BE2C (cell line): ENCODE results near the gene TMEM39B. TPM values are rescaled to one million over a fixed set of nuclear protein-coding genes. Genes with fewer than 3 reads are reported as not detected.

Experiments
- DNase-seq: peaks from one replicate; pipeline ENCODE4 v3.0.0-alpha.2; 2020
- H3K27me3 ChIP-seq: fragments of 250-450 bp; sonication (Bioruptor Pico); 2 replicates; pipeline ENCODE4 v1.5.1; 2020; ENCODE audit warnings: mild to moderate bottlenecking
- H3K36me3 ChIP-seq: fragments of 250-450 bp; sonication (Bioruptor Pico); 2 replicates; pipeline ENCODE4 v1.5.1; 2020; ENCODE audit warnings: mild to moderate bottlenecking
- H3K4me1 ChIP-seq: fragments of 250-450 bp; sonication (Bioruptor Pico); 2 replicates; pipeline ENCODE4 v1.5.1; 2020
- H3K4me3 ChIP-seq: 2 replicates; pipeline ENCODE4 v1.5.1; 2011; ENCODE audit warnings: low read depth, low read length
- H3K9me3 ChIP-seq: fragments of 250-450 bp; sonication (Bioruptor Pico); 2 replicates; pipeline ENCODE4 v1.5.1; 2020
- polyA plus RNA-seq: library from polyadenylated mRNA; unstranded; fragments of >200 nt; gene quantifications from one replicate; pipeline ENCODE4 v1.2.1, GENCODE V29; 2012; ENCODE audit warnings: low read depth, missing spikeins; ENCODE audit not compliant: insufficient read length, insufficient read depth
- TF ChIP-seq, protein P1 (sequence below): IDR thresholded peaks from 2 replicates; pipeline ENCODE4 v1.5.1; 2012; ENCODE audit warnings: mild to moderate bottlenecking, low read depth, low read length

TMEM39B gene
- polyA plus RNA-seq = 24.7 TPM

DNA sequence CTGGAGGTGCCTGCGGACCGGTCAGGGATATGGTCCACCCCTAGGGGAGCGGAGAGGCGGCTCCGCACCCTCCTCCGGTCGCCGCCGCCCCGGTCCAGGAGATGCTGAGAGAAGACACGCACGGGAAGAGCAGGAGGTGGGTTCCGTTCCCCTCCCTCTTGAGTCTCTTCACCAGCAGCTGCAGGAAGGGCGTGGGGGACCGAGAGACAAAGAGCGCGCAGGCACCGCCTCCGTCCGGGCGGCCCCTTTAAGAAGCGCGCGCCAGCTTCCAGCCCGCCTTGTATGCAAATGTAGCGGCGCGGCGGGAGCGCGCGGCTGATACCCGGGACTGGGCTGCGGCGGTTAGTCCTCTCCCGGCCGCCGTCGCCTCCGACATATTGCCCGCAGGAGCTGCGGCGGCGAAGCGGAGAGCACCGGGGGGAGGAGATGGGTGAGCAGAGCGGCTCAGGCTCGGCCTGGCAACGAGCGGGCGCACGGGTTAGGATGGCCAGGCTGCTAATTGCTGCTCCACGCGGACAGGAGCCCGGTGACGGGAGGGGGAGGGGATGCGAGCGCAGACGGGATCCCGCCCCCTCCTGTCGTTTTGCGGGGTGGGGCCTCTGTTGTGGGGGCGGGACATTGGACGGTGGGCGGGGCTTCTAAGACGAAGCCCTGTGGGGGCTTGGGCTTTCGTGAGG, at the start of gene TMEM39B:
TMEM39B (plus strand) TSS at position 318 of the 677 bp plus-strand sequence; CDS start at position 427, 109 bp downstream.
- TF ChIP-seq, protein P1, sequence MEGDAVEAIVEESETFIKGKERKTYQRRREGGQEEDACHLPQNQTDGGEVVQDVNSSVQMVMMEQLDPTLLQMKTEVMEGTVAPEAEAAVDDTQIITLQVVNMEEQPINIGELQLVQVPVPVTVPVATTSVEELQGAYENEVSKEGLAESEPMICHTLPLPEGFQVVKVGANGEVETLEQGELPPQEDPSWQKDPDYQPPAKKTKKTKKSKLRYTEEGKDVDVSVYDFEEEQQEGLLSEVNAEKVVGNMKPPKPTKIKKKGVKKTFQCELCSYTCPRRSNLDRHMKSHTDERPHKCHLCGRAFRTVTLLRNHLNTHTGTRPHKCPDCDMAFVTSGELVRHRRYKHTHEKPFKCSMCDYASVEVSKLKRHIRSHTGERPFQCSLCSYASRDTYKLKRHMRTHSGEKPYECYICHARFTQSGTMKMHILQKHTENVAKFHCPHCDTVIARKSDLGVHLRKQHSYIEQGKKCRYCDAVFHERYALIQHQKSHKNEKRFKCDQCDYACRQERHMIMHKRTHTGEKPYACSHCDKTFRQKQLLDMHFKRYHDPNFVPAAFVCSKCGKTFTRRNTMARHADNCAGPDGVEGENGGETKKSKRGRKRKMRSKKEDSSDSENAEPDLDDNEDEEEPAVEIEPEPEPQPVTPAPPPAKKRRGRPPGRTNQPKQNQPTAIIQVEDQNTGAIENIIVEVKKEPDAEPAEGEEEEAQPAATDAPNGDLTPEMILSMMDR = no peak
- Histone ChIP-seq H3K4me1 (no peaks in the 10 kb centered on the region), H3K9me3 (no peaks in the 10 kb centered on the region), H3K36me3 (peaks cover 7% of the 10 kb centered on the region), H3K27me3 (no peaks in the 10 kb centered on the region), H3K4me3 (peak within 1 kb of the TSS; percentile 66)
- DNase-seq = peak; percentile 93

DNA sequence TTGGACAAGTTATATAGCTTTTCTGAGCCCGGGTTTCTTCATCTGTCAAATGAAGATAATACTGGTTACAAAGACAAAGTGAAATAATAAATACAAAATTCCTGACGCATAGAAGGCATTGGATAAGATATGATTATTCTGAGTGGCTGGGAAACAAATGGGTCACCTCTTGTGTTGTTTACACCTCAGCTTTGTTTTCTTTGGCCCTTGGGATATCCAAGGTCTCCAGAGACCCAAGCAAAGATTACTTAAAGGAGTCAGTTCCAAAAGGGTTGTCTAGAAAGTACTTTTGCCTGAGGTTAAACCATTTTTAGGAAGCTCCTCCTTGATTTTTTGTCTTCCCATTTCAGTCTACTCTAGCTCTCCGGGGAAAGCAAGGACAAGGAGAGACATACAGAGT, 49.4 kb upstream of the TMEM39B start:
- Histone ChIP-seq H3K27me3 (no peaks in the 10 kb centered on the region), H3K36me3 (peaks cover 7% of the 10 kb centered on the region; the same call in 1 of the 2 replicates)
- TF ChIP-seq, protein P1 = no peak

DNA sequence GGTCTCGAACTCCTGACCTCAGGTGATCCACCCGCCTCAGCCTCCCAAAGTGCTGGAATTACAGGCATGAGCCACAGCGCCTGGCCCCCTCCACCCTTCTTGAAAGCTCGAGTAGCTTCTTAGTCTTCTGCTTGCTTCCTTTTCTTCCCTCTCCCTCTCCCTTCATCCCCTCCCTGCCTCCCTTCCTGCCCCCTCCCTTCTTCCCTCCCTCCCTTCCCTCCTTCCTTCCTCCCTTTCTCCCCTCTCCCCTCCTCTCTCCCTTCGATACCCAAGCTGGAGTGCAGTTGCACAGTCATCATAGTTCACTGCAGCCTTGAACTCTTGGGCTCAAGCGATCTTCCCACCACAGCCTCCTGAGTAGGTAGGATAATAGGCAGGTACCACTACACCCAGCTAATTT, 47.2 kb upstream of the TMEM39B start:
- no peaks in the 10 kb centered on the region for H3K27me3 ChIP-seq
- H3K4me1 ChIP-seq = no peaks in the 10 kb centered on the region
- peaks cover 12% of the 10 kb centered on the region; the same call in 1 of the 2 replicates for H3K36me3 ChIP-seq
- DNase-seq = no peak
- H3K9me3 ChIP-seq = no peaks in the 10 kb centered on the region
- TF ChIP-seq, protein P1 = no peak
- no peak overlapping the region for H3K4me3 ChIP-seq

More for the DNA sequence above, 49.4 kb upstream of the TMEM39B start:
- no peak for DNase-seq
- H3K9me3 ChIP-seq = no peaks in the 10 kb centered on the region
- no peaks in the 10 kb centered on the region for H3K4me1 ChIP-seq
- no peak overlapping the region for H3K4me3 ChIP-seq

DNA sequence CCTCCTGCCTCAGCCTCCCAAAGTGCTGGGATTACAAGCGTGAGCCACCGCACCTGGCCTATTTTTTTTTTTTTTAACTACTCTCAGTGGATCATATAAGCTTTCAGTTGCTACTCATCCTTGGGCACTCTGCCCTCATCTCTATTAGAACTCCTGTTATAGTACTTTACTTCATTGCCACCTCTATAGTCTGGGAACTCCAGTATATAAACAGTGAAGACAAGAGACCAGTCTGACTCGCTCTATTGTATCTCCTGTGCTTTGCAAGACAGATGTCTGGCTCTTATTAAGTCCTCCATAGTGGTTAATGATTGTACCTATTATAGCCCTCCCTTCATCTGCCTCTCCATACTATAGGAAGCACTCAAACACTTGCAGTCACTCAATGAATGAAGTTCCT, 44.0 kb upstream of the TMEM39B start:
- Histone ChIP-seq H3K9me3 (no peaks in the 10 kb centered on the region), H3K27me3 (no peaks in the 10 kb centered on the region), H3K36me3 (peaks cover 18% of the 10 kb centered on the region), H3K4me3 (no peak overlapping the region), H3K4me1 (no peaks in the 10 kb centered on the region)
- TF ChIP-seq, protein P1 = no peak
- no peak for DNase-seq

DNA sequence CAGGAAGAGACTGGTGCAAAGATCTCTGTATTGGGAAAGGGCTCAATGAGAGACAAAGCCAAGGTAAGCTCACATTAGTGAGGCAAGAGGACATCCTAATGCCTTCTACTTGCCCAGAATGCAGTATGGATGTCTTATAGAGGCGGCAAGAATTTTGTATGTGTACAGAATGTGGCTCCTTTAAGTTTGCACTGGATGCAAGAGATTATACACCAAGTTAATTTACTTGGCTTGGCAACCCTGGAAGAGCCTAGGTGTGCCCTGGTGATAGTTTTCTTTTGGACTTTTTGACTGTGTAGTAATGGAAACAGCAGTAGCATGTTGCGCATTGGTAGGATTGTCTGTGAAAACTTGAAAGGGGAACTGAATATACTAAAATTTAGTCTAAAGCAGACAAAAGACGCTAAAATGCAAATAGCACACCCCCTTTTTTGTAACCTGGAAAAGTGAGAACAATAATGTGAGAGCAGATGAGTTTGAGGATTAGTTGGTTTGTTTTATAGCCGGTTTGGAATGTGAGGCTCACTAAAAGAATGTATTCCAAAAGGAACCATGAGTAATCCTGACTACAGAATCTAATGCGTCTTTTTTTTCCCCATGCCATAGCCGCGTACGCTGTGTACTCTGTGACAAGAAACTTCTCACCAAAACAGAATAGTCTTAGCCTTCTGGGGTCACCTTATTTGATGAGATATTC, 41.0 kb upstream of the TMEM39B start:
- H3K36me3 ChIP-seq = peaks cover 30% of the 10 kb centered on the region
- no peaks in the 10 kb centered on the region for H3K27me3 ChIP-seq
- H3K4me1 ChIP-seq = no peaks in the 10 kb centered on the region
- no peaks in the 10 kb centered on the region for H3K9me3 ChIP-seq
- TF ChIP-seq, protein P1 = no peak
- DNase-seq = no peak
- no peak overlapping the region for H3K4me3 ChIP-seq

DNA sequence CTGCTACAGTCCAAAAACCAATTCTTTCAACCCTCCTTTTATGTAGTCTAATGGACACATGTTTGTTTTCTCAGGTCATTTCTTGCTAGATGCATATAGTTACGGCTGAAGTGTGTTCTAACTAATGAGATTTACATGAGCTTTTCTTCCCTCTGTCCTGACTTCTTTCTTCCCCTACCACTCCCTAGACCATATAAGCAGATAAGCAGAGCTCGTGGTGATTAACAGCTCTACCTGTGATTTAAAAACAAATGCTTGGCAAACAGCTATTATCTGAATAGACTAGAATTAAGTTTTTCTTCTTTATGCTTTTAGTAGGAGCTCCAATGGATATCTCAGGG, 40.5 kb upstream of the TMEM39B start:
- TF ChIP-seq, protein P1 = no peak
- Histone ChIP-seq H3K4me3 (no peak overlapping the region), H3K9me3 (no peaks in the 10 kb centered on the region), H3K4me1 (no peaks in the 10 kb centered on the region), H3K27me3 (no peaks in the 10 kb centered on the region), H3K36me3 (peaks cover 33% of the 10 kb centered on the region)
- DNase-seq = no peak
